ENCODE data around the gene PGD.
A peak's percentile ranks its signal among the peaks of the same experiment; 100 is the strongest.

Gene PGD

GRCh38 chr1:10389271-10389973 lies 9.4 kb upstream of the PGD start (continued):
- TF ChIP-seq CREB5 (CRISPR knock-in tag; IDR thresholded peaks at IDR 0.05; ENCODE audit: low read depth) (no peak), GLIS3 (CRISPR knock-in tag; IDR thresholded peaks at IDR 0.05) (no peak), PPARA (CRISPR knock-in tag; IDR thresholded peaks at IDR 0.05; ENCODE audit: borderline replicate concordance) (no peak), CSDC2 (CRISPR knock-in tag; IDR thresholded peaks at IDR 0.05) (no peak)

- no peak for ATAC-seq
- TF ChIP-seq RARB (CRISPR knock-in tag; IDR thresholded peaks at IDR 0.05) = no peak
- no peak for TF ChIP-seq TCF4 (CRISPR knock-in tag; IDR thresholded peaks at IDR 0.05; ENCODE audit: borderline replicate concordance)
- TF ChIP-seq CSRNP3 (CRISPR knock-in tag; IDR thresholded peaks at IDR 0.05) = no peak
- TF ChIP-seq ZC3H10 (CRISPR knock-in tag; IDR thresholded peaks at IDR 0.05) = no peak
- no peak for TF ChIP-seq ZFP3 (CRISPR knock-in tag; IDR thresholded peaks at IDR 0.05)
- TF ChIP-seq OSR1 (CRISPR knock-in tag; IDR thresholded peaks at IDR 0.05) = no peak
- no peak for TF ChIP-seq ZFP30 (CRISPR knock-in tag; IDR thresholded peaks at IDR 0.05)
- TF ChIP-seq ISL1 (CRISPR knock-in tag; IDR thresholded peaks at IDR 0.05) = no peak
- TF ChIP-seq BACH2 (CRISPR knock-in tag; IDR thresholded peaks at IDR 0.05; ENCODE audit: borderline replicate concordance) = no peak
- no peak for TF ChIP-seq ESRRG (CRISPR knock-in tag; IDR thresholded peaks at IDR 0.05)
- no peak for TF ChIP-seq TOX (CRISPR knock-in tag; IDR thresholded peaks at IDR 0.05; ENCODE audit: borderline replicate concordance)
- no peak for TF ChIP-seq ARNTL (CRISPR knock-in tag; IDR thresholded peaks at IDR 0.05; ENCODE audit: borderline replicate concordance, low read depth)
- no peak for TF ChIP-seq ZNF70 (CRISPR knock-in tag; IDR thresholded peaks at IDR 0.05)
- no peak for TF ChIP-seq CSDC2 (CRISPR knock-in tag; IDR thresholded peaks at IDR 0.05)
Measured at GRCh38 chr1:10396870-10397269, 2.0 kb upstream of the PGD start.

GRCh38 chr1:10398278-10398733 lies 558 bp upstream of the PGD start:
- ATAC-seq = peak; percentile 68

GRCh38 chr1:10399444-10399941 lies 629 bp downstream of the PGD start:
- ATAC-seq = no peak; the same call in 2 of the 3 replicates

More at GRCh38 chr1:10398278-10398733, 558 bp upstream of the PGD start:
- TF ChIP-seq ZC3H10 (CRISPR knock-in tag; IDR thresholded peaks at IDR 0.05) = no peak
- no peak for TF ChIP-seq ZFP30 (CRISPR knock-in tag; IDR thresholded peaks at IDR 0.05)
- 0 out of 2 replicates have a peak, but pooled peaks have one; percentile 17 for TF ChIP-seq TSHZ2 (CRISPR knock-in tag; IDR thresholded peaks at IDR 0.05)
- TF ChIP-seq ZNF565 (CRISPR knock-in tag; conservative IDR thresholded peaks at IDR 0.05; ENCODE audit: low read depth) = no peak

More at GRCh38 chr1:10399444-10399941, 629 bp downstream of the PGD start:
- TF ChIP-seq TSHZ2 (CRISPR knock-in tag; IDR thresholded peaks at IDR 0.05) = no peak
- no peak for TF ChIP-seq TCF4 (CRISPR knock-in tag; IDR thresholded peaks at IDR 0.05; ENCODE audit: borderline replicate concordance)
- TF ChIP-seq GLIS3 (CRISPR knock-in tag; IDR thresholded peaks at IDR 0.05) = no peak
- TF ChIP-seq CSRNP3 (CRISPR knock-in tag; IDR thresholded peaks at IDR 0.05) = no peak
